K562 (cell line): ENCODE data around the gene VWA1. TPM values are rescaled to one million over a fixed set of nuclear protein-coding genes. Genes with fewer than 3 reads are reported as not detected.

Source experiments
- ATAC-seq: fragments of 200-7000 bp; cut with Tn5 transposase; 3 replicates; pipeline ENCODE4 v1.9.1; 2020; ENCODE audit warnings: moderate library complexity
- BruUV-seq: library from RNA; stranded (reverse); fragments of 400-500 nt; replicated peaks from 2 replicates; lab custom pipeline; 2021; lab: Mats Ljungman, UMichigan
- CTCF ChIA-PET: fragments of 300-600 bp; formaldehyde crosslinking; extraction: SDS; loops from one replicate; lab custom pipeline; 2021; ENCODE audit warnings: low intra/inter-chr PET ratio; lab: Yijun Ruan, JAX
- POLR2A ChIA-PET: fragments of 300-600, 350-650 bp; sonication (Branson Sonifier 250); formaldehyde crosslinking; extraction: SDS; loops from one replicate; lab custom pipeline; 2021; ENCODE audit warnings: antibody characterized with exemption, inconsistent platforms; lab: Yijun Ruan, JAX
- DNase-seq, 4 experiments: peaks; one replicate each; pipeline versions ENCODE4 v3.0.0 to v3.0.0-alpha.2; 2011 to 2018; ENCODE audit warnings: low spot score in 3 of 4, mixed read lengths in 3 of 4; ENCODE audit errors: extremely low read depth in 1 of 4
- FAIRE-seq: peaks from 2 replicates; lab custom pipeline; 2011; peaks lifted over from hg19 to GRCh38; lab: Jason Lieb, UNC
- H2AFZ ChIP-seq: 2 replicates; pipeline ENCODE4 v1.6.0; 2011; ENCODE audit warnings: low read depth, low read length, control low read depth, inconsistent platforms
- H3K27ac ChIP-seq: fragments of 200-600 bp; 3 replicates; pipeline ENCODE4 v1.8.0; 2011; ENCODE audit warnings: low read depth, mild to moderate bottlenecking, control low read depth, inconsistent platforms, low read length, moderate library complexity, mixed read lengths; ENCODE audit errors: extremely low read depth
- H3K27me3 ChIP-seq, 2 experiments: fragments of 300-600 bp in 1 of 2; 2 replicates in 1 of 2; 3 replicates in 1 of 2; pipeline versions ENCODE4 v1.6.0 to v1.8.0; 2011; ENCODE audit warnings: inconsistent platforms in 2 of 2, low read length in 2 of 2, mild to moderate bottlenecking in 1 of 2, mixed read lengths in 1 of 2, moderate library complexity in 1 of 2; ENCODE audit not compliant: control insufficient read depth in 2 of 2, insufficient read depth in 2 of 2
- H3K36me3 ChIP-seq: fragments of 300-600 bp; 3 replicates; pipeline ENCODE4 v1.8.0; 2011; ENCODE audit warnings: mild to moderate bottlenecking, low read length, inconsistent platforms; ENCODE audit not compliant: control insufficient read depth, insufficient read depth
- H3K4me1 ChIP-seq, 2 experiments: fragments of 200-600 bp in 1 of 2; replicated peaks in 1 of 2; 2 replicates in 1 of 2; 3 replicates in 1 of 2; pipeline versions ENCODE4 v1.5.1 to v1.8.0; 2011; ENCODE audit warnings: inconsistent platforms in 2 of 2, low read length in 2 of 2, mild to moderate bottlenecking in 1 of 2, mixed read lengths in 1 of 2, moderate library complexity in 1 of 2; ENCODE audit not compliant: control insufficient read depth in 2 of 2, insufficient read depth in 2 of 2
- H3K4me2 ChIP-seq: 2 replicates; pipeline ENCODE4 v1.6.1; 2011; ENCODE audit warnings: low read length, control low read depth, inconsistent platforms, mixed read lengths; ENCODE audit not compliant: insufficient read depth
- H3K4me3 ChIP-seq: fragments of 200-600 bp; sonication (generic), shearing (Covaris generic); 2 replicates; pipeline ENCODE4 v1.5.1; 2016; ENCODE audit warnings: control low read depth, inconsistent platforms
- H3K79me2 ChIP-seq: fragments of 200-600 bp; 3 replicates; pipeline ENCODE4 v1.8.0; 2011; ENCODE audit warnings: low read length, inconsistent platforms; ENCODE audit not compliant: control insufficient read depth, insufficient read depth
- H3K9ac ChIP-seq, 2 experiments: 2 replicates each; pipeline versions ENCODE4 v1.6.0 to v1.6.1; 2011; ENCODE audit warnings: low read depth in 2 of 2, low read length in 2 of 2, control low read depth in 1 of 2, inconsistent platforms in 1 of 2, mild to moderate bottlenecking in 1 of 2, mixed read lengths in 1 of 2; ENCODE audit not compliant: insufficient read depth in 1 of 2
- H3K9me1 ChIP-seq: one replicate; pipeline ENCODE4 v1.6.0; 2011; ENCODE audit warnings: inconsistent platforms, mild to moderate bottlenecking, low read length, moderate library complexity; ENCODE audit not compliant: control insufficient read depth, insufficient read depth
- H3K9me3 ChIP-seq: replicated peaks from 2 replicates; pipeline ENCODE4 v1.5.1; 2011; ENCODE audit warnings: low read depth, low read length, inconsistent platforms; ENCODE audit not compliant: control insufficient read depth, insufficient read depth
- H4K20me1 ChIP-seq: replicated peaks from 2 replicates; pipeline ENCODE4 v1.6.1; 2011; ENCODE audit warnings: low read length, inconsistent platforms, mixed read lengths; ENCODE audit not compliant: control insufficient read depth, insufficient read depth
- ARID2 ChIP-seq: fragments of 450-650 bp; IDR thresholded peaks from 2 replicates; pipeline ENCODE4 v1.6.1; 2017; ENCODE audit warnings: antibody characterized with exemption, mild to moderate bottlenecking
- CCAR2 ChIP-seq: fragments of 200-400 bp; formaldehyde crosslinking; IDR thresholded peaks from 2 replicates; pipeline ENCODE4 v1.6.1; 2017; ENCODE audit warnings: mild to moderate bottlenecking, low read depth, low read length
- ELF2 ChIP-seq: fragments of 250-450 bp; sonication (Bioruptor Pico); IDR thresholded peaks from 2 replicates; pipeline ENCODE4 v1.5.0; 2021; ENCODE audit warnings: mild to moderate bottlenecking
- EP300 ChIP-seq: IDR thresholded peaks from 2 replicates; pipeline ENCODE4 v1.6.1; 2012; ENCODE audit warnings: low read length, improper control_type of control experiment
- KHSRP ChIP-seq: fragments of 450-650 bp; IDR thresholded peaks from 2 replicates; pipeline ENCODE4 v1.6.1; 2017
- KLF1 ChIP-seq: fragments of 450-650 bp; IDR thresholded peaks from 2 replicates; pipeline ENCODE4 v1.6.1; 2016; ENCODE audit warnings: missing genetic modification characterization, missing compliant biosample characterization
- MAFG ChIP-seq: fragments of 450-650 bp; conservative IDR thresholded peaks from 2 replicates; pipeline ENCODE4 v1.6.1; 2016; ENCODE audit warnings: missing genetic modification characterization, missing compliant biosample characterization
- MED1 ChIP-seq: sonication (generic); formaldehyde crosslinking; IDR thresholded peaks from 2 replicates; pipeline ENCODE4 v1.8.1; 2023; ENCODE audit warnings: missing genetic modification reagents, borderline replicate concordance
- RAD21 ChIP-seq, 2 experiments: fragments of 250-450 bp in 1 of 2; fragments of 450-650 bp in 1 of 2; sonication (Bioruptor Pico) in 1 of 2; formaldehyde crosslinking in 1 of 2; IDR thresholded peaks in 1 of 2; conservative IDR thresholded peaks in 1 of 2; 2 replicates each; pipeline versions ENCODE4 v1.4.0 to v1.8.0; 2020 to 2022; ENCODE audit warnings: mild to moderate bottlenecking in 2 of 2, moderate library complexity in 1 of 2
- ZNF165 ChIP-seq: fragments of 250-450 bp; sonication (Bioruptor Pico); IDR thresholded peaks from 2 replicates; pipeline ENCODE4 v1.4.0; 2020; ENCODE audit warnings: borderline replicate concordance
- ZNF3 ChIP-seq: fragments of 250-450 bp; sonication (Bioruptor Pico); IDR thresholded peaks from 2 replicates; pipeline ENCODE4 v1.5.0; 2021; ENCODE audit warnings: mild to moderate bottlenecking, moderate library complexity
- ZNF316 ChIP-seq: fragments of 450-650 bp; IDR thresholded peaks from 2 replicates; pipeline ENCODE4 v1.6.1; 2016
- WGBS: fragments of 100-300 bp; shearing (Covaris generic); methylation state at CpG from one replicate; pipeline ENCODE4 v1.1.6; 2016; ENCODE audit warnings: low coverage, mixed read lengths; ENCODE audit not compliant: insufficient coverage; ENCODE audit errors: missing lambda C conversion rate; 5-methylcytosine and 5-hydroxymethylcytosine counted together
- in situ Hi-C: fragments of 300-500 bp; cut with MboI; formaldehyde crosslinking; loops from 4 replicates; pipeline ENCODE4 v1.15.0; 2018; ENCODE audit warnings: inconsistent platforms, mixed read lengths
- intact Hi-C: fragments of 100-400 bp; cut with micrococcal nuclease; formaldehyde crosslinking; loops from 2 replicates; pipeline ENCODE4 v1.14.2; 2022
- polyA plus RNA-seq, 8 experiments: library from polyadenylated mRNA; depleted of rRNA in 4 of 8; stranded (reverse) in 5 of 8; unstranded in 3 of 8; fragments of >200 nt; fragmentation: Nextera tagmentation in 2 of 8; fragmentation: Illumina TruSeq in 1 of 8; extraction: Ambion mirVana in 2 of 8; extraction: Trizol in 1 of 8; gene quantifications; 2 replicates each; pipeline versions ENCODE4 v1.2.1 to v1.2.3, GENCODE V29; 2011 to 2014; ENCODE audit warnings: inconsistent platforms in 1 of 8, missing spikeins in 1 of 8
- total RNA-seq, 7 experiments: library from RNA; depleted of rRNA in 6 of 7; stranded (reverse); fragments of >200 nt in 6 of 7; fragmentation: Illumina TruSeq in 2 of 7; extraction: Trizol in 2 of 7; gene quantifications; 2 replicates each; pipeline versions ENCODE4 v1.2.1 to v1.2.3, GENCODE V29; 2011 to 2021; ENCODE audit warnings: low replicate concordance in 1 of 7

Gene VWA1
- total and polyA plus RNA-seq, 9 of the 15 experiments (the other 6 are each of a cell fraction or from before 2014, with no cell fraction given), result 0.01 to 6.4 (median 0.85) TPM

DNA sequence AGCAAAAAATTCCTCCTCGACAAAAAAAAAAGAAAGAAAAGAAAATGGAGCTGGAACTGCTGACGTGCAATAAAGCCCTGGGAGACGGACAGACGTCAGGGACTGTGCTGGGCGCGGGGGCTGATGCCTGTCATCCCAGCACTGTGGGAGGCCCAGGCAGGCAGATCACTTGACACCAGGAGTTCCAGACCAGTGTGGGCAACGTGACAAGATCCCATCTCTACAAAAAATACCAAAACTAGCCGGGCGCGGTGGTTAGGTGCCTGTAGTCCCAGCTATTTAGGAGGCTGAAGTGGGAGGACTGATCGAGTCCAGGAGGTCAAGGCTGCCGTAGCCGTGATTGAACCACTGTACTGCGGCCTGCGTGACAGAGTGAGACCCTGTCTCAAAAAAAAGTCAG lies 10.8 kb upstream of the VWA1 start:
- ChIA-PET CTCF (no interaction called here), POLR2A (interaction anchor here (0.6 to 1.8 kb wide), 4 partner anchors 10 to 25 kb away, joined by 3 to 4 read pairs (median 4); partner anchors contain the start of gene CCNL2)
- no TSS peak for BruUV-seq
- FAIRE-seq (no peak), ATAC-seq (no peak), DNase-seq (no peak)
- Histone ChIP-seq H3K9me3 (no peaks in the 10 kb centered on the region), H3K4me3 (no peak overlapping the region), H3K79me2 (no peaks in the 10 kb centered on the region), H3K27me3 (no peaks in the 10 kb centered on the region), H3K36me3 (no peaks in the 10 kb centered on the region), H3K4me1 (peaks cover 3 to 44% of the 10 kb centered on the region in 2 experiments; a peak in 4 of 5 replicates), H3K9me1 (no peaks in the 10 kb centered on the region), H3K9ac (no peak overlapping the region), H4K20me1 (no peaks in the 10 kb centered on the region)
- in situ Hi-C loops, result no loop called here
- intact Hi-C loops, result no loop called here
- 81% methylated on average over 14 of the region's 15 CpGs for WGBS
- 0 out of 2 replicates have a peak, but pooled peaks have one; percentile 29 for TF ChIP-seq MAFG
- TF ChIP-seq KHSRP, result no peak
- TF ChIP-seq ZNF316, result peak; percentile 84
- no peak for TF ChIP-seq RAD21 (CRISPR knock-in tag; conservative IDR thresholded peaks at IDR 0.05 in 1 of 2, IDR thresholded peaks at IDR 0.05 in 1 of 2)
- no peak for TF ChIP-seq ARID2
- TF ChIP-seq ELF2, result no peak
- TF ChIP-seq ZNF165, result no peak
- TF ChIP-seq, all 486 proteins: peak for 2
- Histone ChIP-seq H2AFZ (no peak overlapping the region), H3K27ac (no peak overlapping the region), H3K4me2 (no peak overlapping the region)

DNA sequence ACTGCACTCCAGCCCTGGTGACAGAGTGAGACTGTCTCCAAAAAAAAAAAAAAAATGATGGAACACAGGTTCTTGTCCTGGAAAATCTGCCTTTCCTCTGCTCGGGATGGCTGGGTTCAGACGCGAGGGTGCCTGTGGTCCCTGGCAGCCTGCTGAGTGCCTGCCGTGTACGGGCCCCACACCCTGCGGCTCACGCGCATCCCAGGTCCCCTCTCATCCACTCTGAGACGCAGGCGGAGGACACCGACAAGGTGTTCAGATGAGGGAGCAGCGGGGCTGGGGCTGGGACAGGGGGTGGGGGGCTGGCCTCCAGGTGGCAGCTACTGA lies 10.1 kb upstream of the VWA1 start:
- POLR2A ChIA-PET, result interaction anchor here (1.0 to 1.8 kb wide), 2 partner anchors 10 to 17 kb away, joined by 4 read pairs; no protein-coding TSS in a partner anchor
- intact Hi-C loops, result no loop called here

More for the DNA sequence above, 10.1 kb upstream of the VWA1 start:
- no peaks in the 10 kb centered on the region for H4K20me1 ChIP-seq
- no peaks in the 10 kb centered on the region for H3K27me3 ChIP-seq
- CTCF ChIA-PET, result no interaction called here
- H3K4me1 ChIP-seq, result peaks cover 3 to 50% of the 10 kb centered on the region in 2 experiments
- no peaks in the 10 kb centered on the region for H3K9me1 ChIP-seq
- FAIRE-seq, result no peak
- H3K9ac ChIP-seq, result no peak overlapping the region; a peak in 1 of 4 replicates
- TF ChIP-seq KLF1 (tag) (no peak), CCAR2 (no peak), EP300 (no peak), MED1 (CRISPR knock-in tag) (no peak), ZNF3 (CRISPR knock-in tag) (no peak)
- in situ Hi-C loops, result no loop called here
- no peak overlapping the region for H2AFZ ChIP-seq
- no peak overlapping the region for H3K4me2 ChIP-seq
- no peak for ATAC-seq
- peak in 1 of 4 experiments; percentile 74 for DNase-seq
- no peaks in the 10 kb centered on the region for H3K9me3 ChIP-seq
- no peaks in the 10 kb centered on the region for H3K79me2 ChIP-seq
- H3K36me3 ChIP-seq, result no peaks in the 10 kb centered on the region
- no peak overlapping the region for H3K27ac ChIP-seq
- no peak overlapping the region for H3K4me3 ChIP-seq
- 75% methylated on average over 9 of the region's 12 CpGs for WGBS
- no TSS peak for BruUV-seq
